Measurements from ENCODE around the gene LSM4. TPM values are rescaled to one million over a fixed set of nuclear protein-coding genes. Genes with fewer than 3 reads are reported as not detected.

LSM4 gene
- total and polyA plus RNA-seq, 2 of the 13 experiments (the other 11 are each of a cell fraction or from before 2014, with no cell fraction given): 65.8 to 166 TPM

DNA sequence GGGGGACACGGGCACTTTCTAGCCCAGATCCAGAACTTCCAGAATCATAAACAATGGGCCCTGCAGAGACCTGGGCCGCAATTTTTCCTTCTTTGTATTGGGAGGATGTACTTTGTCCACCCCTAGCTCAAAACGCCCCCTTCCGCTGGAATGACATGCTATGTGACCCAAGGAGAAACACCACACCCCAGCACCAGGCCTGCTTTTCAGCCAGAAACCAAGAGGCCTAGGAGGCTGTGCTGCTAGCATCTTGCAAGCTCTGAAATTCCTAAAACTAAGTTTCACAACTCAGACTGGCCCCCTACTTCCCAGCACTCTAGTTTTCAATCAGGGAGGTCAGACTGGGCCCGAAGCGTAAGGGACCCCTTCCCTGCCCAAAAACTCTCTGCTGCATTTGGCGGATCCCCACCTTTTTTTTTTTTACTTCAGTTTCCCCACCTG lies 538 bp downstream of the LSM4 start:
- Histone ChIP-seq H3K9ac (ENCODE audit: insufficient read depth, low read depth, low read length) (peak overlapping the region; percentile 90), H3K79me2 (ENCODE audit: insufficient read depth, low read length) (peaks cover 21% of the 10 kb centered on the region), H3K27me3 (ENCODE audit: control insufficient read depth in 1 of 2, insufficient read depth in 2 of 2, low read length in 2 of 2) (no peaks in the 10 kb centered on the region), H4K20me1 (ENCODE audit: insufficient read depth, low read length) (no peaks in the 10 kb centered on the region), H3K27ac (ENCODE audit: extremely low read length, insufficient read depth, low read length) (peak overlapping the region; percentile 84), H3K4me3 (replicated peaks in 1 of 3; ENCODE audit: insufficient read depth in 1 of 3, low read depth in 2 of 3, low read length in 3 of 3) (peak overlapping the region; percentile 69 to 80 (median 72)), H3K4me1 (ENCODE audit: insufficient read depth, low read length) (peaks cover 77% of the 10 kb centered on the region), H3K9me3 (ENCODE audit: low read length) (no peaks in the 10 kb centered on the region), H3K36me3 (replicated peaks in 1 of 2; ENCODE audit: control insufficient read depth in 1 of 2, insufficient read depth in 2 of 2, low read length in 2 of 2) (no peaks in the 10 kb centered on the region), H2AFZ (ENCODE audit: low read length) (no peak overlapping the region), H3K4me2 (ENCODE audit: low read depth, low read length) (peak overlapping the region; percentile 81)
- WGBS (ENCODE audit: low lambda C conversion rate): 0% methylated on average over 7 of the region's 7 CpGs
- TSS peak; percentile 72 for BruUV-seq (replicated peaks)
- intact Hi-C loops (cut with micrococcal nuclease; ENCODE audit: unreplicated experiment): loop anchor here (5.0 kb wide), 1 partner anchor 120 kb away; the partner anchor contains the start of gene RAB3A
- in situ Hi-C loops (cut with HindIII; ENCODE audit: extremely low pct_ligation_motif_present, low pct_unique_long_range_greater_than_20kb): loop anchor here (5.0 kb wide), 1 partner anchor 45 kb away; no protein-coding TSS in a partner anchor
- FAIRE-seq (peak; percentile 84), ATAC-seq (peak; percentile 49), DNase-seq (ENCODE audit: low spot score) (peak; percentile 74)
- CTCF ChIA-PET (ENCODE audit: low intra/inter-chr PET ratio, low total read pairs): interaction anchor here (1.4 to 3.5 kb wide), 2 partner anchors 18 to 44 kb away, joined by 3 to 50 read pairs; no protein-coding TSS in a partner anchor
- POLR2A ChIA-PET: interaction anchor here (0.6 to 11.4 kb wide), 15 partner anchors 10 to 168 kb away, joined by 3 to 278 read pairs (median 7); partner anchors contain the start of genes GDF15, IQCN, JUND and SSBP4
- TF ChIP-seq CREM (IDR thresholded peaks at IDR 0.05) (peak; percentile 42; the same call in 1 of the 2 replicates), CREM (CRISPR knock-in tag; IDR thresholded peaks at IDR 0.05) (no peak), BRCA1 (CRISPR knock-in tag; IDR thresholded peaks at IDR 0.05) (no peak), PHF8 (CRISPR knock-in tag; IDR thresholded peaks at IDR 0.05) (0 out of 2 replicates have a peak, but pooled peaks have one; percentile 36), ZNF724P (CRISPR knock-in tag; IDR thresholded peaks at IDR 0.05; ENCODE audit: borderline replicate concordance) (no peak), ZNF432 (CRISPR knock-in tag; IDR thresholded peaks at IDR 0.05; ENCODE audit: borderline replicate concordance) (no peak), RFXAP (CRISPR knock-in tag; IDR thresholded peaks at IDR 0.05; ENCODE audit: borderline replicate concordance) (no peak), MLLT10 (CRISPR knock-in tag; IDR thresholded peaks at IDR 0.05) (no peak), ZBTB1 (CRISPR knock-in tag; IDR thresholded peaks at IDR 0.05; ENCODE audit: borderline replicate concordance) (no peak), YEATS4 (CRISPR knock-in tag; IDR thresholded peaks at IDR 0.05; ENCODE audit: borderline replicate concordance) (no peak), ARNT2 (CRISPR knock-in tag; IDR thresholded peaks at IDR 0.05; ENCODE audit: low read depth) (no peak), ZNF776 (CRISPR knock-in tag; IDR thresholded peaks at IDR 0.05) (no peak), ZNF382 (CRISPR knock-in tag; IDR thresholded peaks at IDR 0.05; ENCODE audit: borderline replicate concordance) (no peak), CCAR2 (optimal IDR thresholded peaks at IDR 0.05; ENCODE audit: low read depth, low read length) (no peak), SP1 (IDR thresholded peaks at IDR 0.05) (no peak), SP1 (CRISPR knock-in tag; IDR thresholded peaks at IDR 0.05) (no peak), GATAD2A (CRISPR knock-in tag; IDR thresholded peaks at IDR 0.05) (no peak), ZFX (CRISPR knock-in tag; IDR thresholded peaks at IDR 0.05; ENCODE audit: low read depth) (peak; percentile 88), TCF7 (IDR thresholded peaks at IDR 0.05; ENCODE audit: low read depth) (no peak), CBX1 (IDR thresholded peaks at IDR 0.05; ENCODE audit: low read depth) (no peak), FOSL1 (CRISPR knock-in tag; IDR thresholded peaks at IDR 0.05; ENCODE audit: borderline replicate concordance) (no peak), HIVEP1 (CRISPR knock-in tag; IDR thresholded peaks at IDR 0.05) (no peak), ZFP41 (CRISPR knock-in tag; IDR thresholded peaks at IDR 0.05; ENCODE audit: borderline replicate concordance) (no peak), HCFC1 (IDR thresholded peaks at IDR 0.05; ENCODE audit: low read depth, low read length) (no peak)
- TF ChIP-seq, protein P1, sequence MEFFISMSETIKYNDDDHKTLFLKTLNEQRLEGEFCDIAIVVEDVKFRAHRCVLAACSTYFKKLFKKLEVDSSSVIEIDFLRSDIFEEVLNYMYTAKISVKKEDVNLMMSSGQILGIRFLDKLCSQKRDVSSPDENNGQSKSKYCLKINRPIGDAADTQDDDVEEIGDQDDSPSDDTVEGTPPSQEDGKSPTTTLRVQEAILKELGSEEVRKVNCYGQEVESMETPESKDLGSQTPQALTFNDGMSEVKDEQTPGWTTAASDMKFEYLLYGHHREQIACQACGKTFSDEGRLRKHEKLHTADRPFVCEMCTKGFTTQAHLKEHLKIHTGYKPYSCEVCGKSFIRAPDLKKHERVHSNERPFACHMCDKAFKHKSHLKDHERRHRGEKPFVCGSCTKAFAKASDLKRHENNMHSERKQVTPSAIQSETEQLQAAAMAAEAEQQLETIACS (CRISPR knock-in tag; IDR thresholded peaks at IDR 0.05): no peak
- TF ChIP-seq, protein P2, sequence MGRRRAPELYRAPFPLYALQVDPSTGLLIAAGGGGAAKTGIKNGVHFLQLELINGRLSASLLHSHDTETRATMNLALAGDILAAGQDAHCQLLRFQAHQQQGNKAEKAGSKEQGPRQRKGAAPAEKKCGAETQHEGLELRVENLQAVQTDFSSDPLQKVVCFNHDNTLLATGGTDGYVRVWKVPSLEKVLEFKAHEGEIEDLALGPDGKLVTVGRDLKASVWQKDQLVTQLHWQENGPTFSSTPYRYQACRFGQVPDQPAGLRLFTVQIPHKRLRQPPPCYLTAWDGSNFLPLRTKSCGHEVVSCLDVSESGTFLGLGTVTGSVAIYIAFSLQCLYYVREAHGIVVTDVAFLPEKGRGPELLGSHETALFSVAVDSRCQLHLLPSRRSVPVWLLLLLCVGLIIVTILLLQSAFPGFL (CRISPR knock-in tag; IDR thresholded peaks at IDR 0.05): no peak
